Measurements from ENCODE around the gene CCDC70. TPM values are rescaled to one million over a fixed set of nuclear protein-coding genes. Genes with fewer than 3 reads are reported as not detected.

The CCDC70 gene
- total and polyA plus RNA-seq, 3 experiments from 2014 or later: not detected

- no peak overlapping the region for H3K4me3 Mint-ChIP-seq
- H3K4me1 Mint-ChIP-seq: peaks cover 4 to 12% (median 6%) of the 10 kb centered on the region in 3 donors
- DNase-seq: peak in 2 of 5 donors; percentile 14 to 29
- ChIA-PET CTCF (interaction anchor here (0.8 to 2.2 kb wide), 6 partner anchors 10 to 34 kb away, joined by 3 to 8 read pairs (median 6); no protein-coding TSS in a partner anchor), POLR2A (no interaction called here)
- H3K36me3 ChIP-seq (ENCODE audit: insufficient read depth, low read length): no peaks in the 10 kb centered on the region
- no peak overlapping the region for H3K27ac ChIP-seq (ENCODE audit: low read depth, low read length)
- H3K27me3 Mint-ChIP-seq: peaks cover 9 to 27% of the 10 kb centered on the region in 2 donors
- no peaks in the 10 kb centered on the region for H3K27me3 ChIP-seq (ENCODE audit: insufficient read depth, low read length, poor library complexity, severe bottlenecking)
- H3K27ac Mint-ChIP-seq: no peak overlapping the region
- peaks cover 5% of the 10 kb centered on the region for H3K4me1 ChIP-seq (ENCODE audit: insufficient read depth, low read length)
- no peaks in the 10 kb centered on the region for H3K9me3 Mint-ChIP-seq
- H3K4me3 ChIP-seq (ENCODE audit: low read length): no peak overlapping the region
- H3K9me3 ChIP-seq (ENCODE audit: low read length): no peaks in the 10 kb centered on the region
- H3K36me3 Mint-ChIP-seq: no peaks in the 10 kb centered on the region
Measured at GRCh38 chr13:51849145-51850101, 12.3 kb upstream of the CCDC70 start.

- H3K27me3 Mint-ChIP-seq: peaks cover 7 to 36% of the 10 kb centered on the region in 2 donors
- no peaks in the 10 kb centered on the region for H3K27me3 ChIP-seq (ENCODE audit: insufficient read depth, low read length, poor library complexity, severe bottlenecking)
- H3K9me3 Mint-ChIP-seq: no peaks in the 10 kb centered on the region
- no peaks in the 10 kb centered on the region for H3K4me1 Mint-ChIP-seq
- ChIA-PET POLR2A (no interaction called here), CTCF (interaction anchor here (1.0 kb wide), 1 partner anchor 11 kb away, joined by 3 read pairs; the partner anchor contains the start of gene TMEM272)
- no peaks in the 10 kb centered on the region for H3K36me3 ChIP-seq (ENCODE audit: insufficient read depth, low read length)
- no peak overlapping the region for H3K27ac Mint-ChIP-seq
- no peak overlapping the region for H3K27ac ChIP-seq (ENCODE audit: low read depth, low read length)
- DNase-seq: no peak
- H3K9me3 ChIP-seq (ENCODE audit: low read length): no peaks in the 10 kb centered on the region
- no peak overlapping the region for H3K4me3 Mint-ChIP-seq
- no peaks in the 10 kb centered on the region for H3K36me3 Mint-ChIP-seq
- no peak overlapping the region for H3K4me3 ChIP-seq (ENCODE audit: low read length)
- no peaks in the 10 kb centered on the region for H3K4me1 ChIP-seq (ENCODE audit: insufficient read depth, low read length)
Measured at GRCh38 chr13:51856027-51856736, 5.6 kb upstream of the CCDC70 start.

- ChIA-PET CTCF (no interaction called here), POLR2A (no interaction called here)
- H3K4me1 ChIP-seq (ENCODE audit: insufficient read depth, low read length): no peaks in the 10 kb centered on the region
- no peak overlapping the region for H3K27ac ChIP-seq (ENCODE audit: low read depth, low read length)
- Mint-ChIP-seq H3K27me3 (peaks cover 2 to 31% of the 10 kb centered on the region in 2 donors), H3K36me3 (no peaks in the 10 kb centered on the region), H3K4me1 (no peaks in the 10 kb centered on the region), H3K9me3 (no peaks in the 10 kb centered on the region), H3K27ac (no peak overlapping the region), H3K4me3 (no peak overlapping the region)
- H3K27me3 ChIP-seq (ENCODE audit: insufficient read depth, low read length, poor library complexity, severe bottlenecking): no peaks in the 10 kb centered on the region
- H3K4me3 ChIP-seq (ENCODE audit: low read length): no peak overlapping the region
- no peak for DNase-seq
- no peaks in the 10 kb centered on the region for H3K9me3 ChIP-seq (ENCODE audit: low read length)
- H3K36me3 ChIP-seq (ENCODE audit: insufficient read depth, low read length): no peaks in the 10 kb centered on the region
Measured at GRCh38 chr13:51856998-51857397, 4.8 kb upstream of the CCDC70 start.

GRCh38 chr13:51858433-51859247 lies 3.1 kb upstream of the CCDC70 start:
- Mint-ChIP-seq H3K4me1 (peaks cover 0 to 5% (median 4%) of the 10 kb centered on the region in 3 donors), H3K27ac (no peak overlapping the region), H3K36me3 (no peaks in the 10 kb centered on the region), H3K27me3 (peaks cover 5 to 25% of the 10 kb centered on the region in 2 donors), H3K9me3 (no peaks in the 10 kb centered on the region), H3K4me3 (no peak overlapping the region)
- H3K4me3 ChIP-seq (ENCODE audit: low read length): no peak overlapping the region
- H3K4me1 ChIP-seq (ENCODE audit: insufficient read depth, low read length): peaks cover 3% of the 10 kb centered on the region
- H3K9me3 ChIP-seq (ENCODE audit: low read length): no peaks in the 10 kb centered on the region
- ChIA-PET POLR2A (no interaction called here), CTCF (interaction anchor here (1.9 kb wide), 1 partner anchor 9 kb away, joined by 8 read pairs; no protein-coding TSS in a partner anchor)
- H3K27ac ChIP-seq (ENCODE audit: low read depth, low read length): no peak overlapping the region
- no peak for DNase-seq
- H3K36me3 ChIP-seq (ENCODE audit: insufficient read depth, low read length): no peaks in the 10 kb centered on the region
- no peaks in the 10 kb centered on the region for H3K27me3 ChIP-seq (ENCODE audit: insufficient read depth, low read length, poor library complexity, severe bottlenecking)

GRCh38 chr13:51862957-51863356 lies 1.2 kb downstream of the CCDC70 start:
- POLR2A ChIA-PET: no interaction called here

GRCh38 chr13:51865838-51866237 lies 4.1 kb downstream of the CCDC70 start:
- ChIA-PET POLR2A (no interaction called here), CTCF (no interaction called here)
- no peak for DNase-seq
- no peaks in the 10 kb centered on the region for H3K9me3 ChIP-seq (ENCODE audit: low read length)
- Mint-ChIP-seq H3K9me3 (no peaks in the 10 kb centered on the region), H3K36me3 (no peaks in the 10 kb centered on the region), H3K4me1 (peaks cover 0 to 5% (median 4%) of the 10 kb centered on the region in 3 donors), H3K27ac (no peak overlapping the region), H3K4me3 (no peak overlapping the region), H3K27me3 (peaks cover 10 to 18% of the 10 kb centered on the region in 2 donors)
- H3K27me3 ChIP-seq (ENCODE audit: insufficient read depth, low read length, poor library complexity, severe bottlenecking): no peaks in the 10 kb centered on the region
- peaks cover 3% of the 10 kb centered on the region for H3K4me1 ChIP-seq (ENCODE audit: insufficient read depth, low read length)
- H3K27ac ChIP-seq (ENCODE audit: low read depth, low read length): no peak overlapping the region
- no peaks in the 10 kb centered on the region for H3K36me3 ChIP-seq (ENCODE audit: insufficient read depth, low read length)
- no peak overlapping the region for H3K4me3 ChIP-seq (ENCODE audit: low read length)

More at GRCh38 chr13:51862957-51863356, 1.2 kb downstream of the CCDC70 start:
- Mint-ChIP-seq H3K36me3 (no peaks in the 10 kb centered on the region), H3K27ac (no peak overlapping the region), H3K4me3 (no peak overlapping the region), H3K9me3 (no peaks in the 10 kb centered on the region), H3K4me1 (peaks cover 0 to 5% (median 4%) of the 10 kb centered on the region in 3 donors), H3K27me3 (peaks cover 7 to 16% of the 10 kb centered on the region in 2 donors)
- H3K4me3 ChIP-seq (ENCODE audit: low read length): no peak overlapping the region
- H3K27me3 ChIP-seq (ENCODE audit: insufficient read depth, low read length, poor library complexity, severe bottlenecking): no peaks in the 10 kb centered on the region
- H3K36me3 ChIP-seq (ENCODE audit: insufficient read depth, low read length): no peaks in the 10 kb centered on the region
- H3K27ac ChIP-seq (ENCODE audit: low read depth, low read length): no peak overlapping the region
- CTCF ChIA-PET: no interaction called here
- H3K9me3 ChIP-seq (ENCODE audit: low read length): no peaks in the 10 kb centered on the region
- peaks cover 3% of the 10 kb centered on the region for H3K4me1 ChIP-seq (ENCODE audit: insufficient read depth, low read length)
- DNase-seq: peak in 1 of 5 donors; percentile 11

- DNase-seq: no peak
- POLR2A ChIA-PET: no interaction called here
Measured at GRCh38 chr13:51867062-51867461, 5.3 kb downstream of the CCDC70 start.

More at GRCh38 chr13:51867062-51867461, 5.3 kb downstream of the CCDC70 start:
- Histone ChIP-seq H3K4me1 (ENCODE audit: insufficient read depth, low read length) (peaks cover 3% of the 10 kb centered on the region), H3K27me3 (ENCODE audit: insufficient read depth, low read length, poor library complexity, severe bottlenecking) (no peaks in the 10 kb centered on the region), H3K27ac (ENCODE audit: low read depth, low read length) (no peak overlapping the region), H3K9me3 (ENCODE audit: low read length) (no peaks in the 10 kb centered on the region), H3K4me3 (ENCODE audit: low read length) (no peak overlapping the region), H3K36me3 (ENCODE audit: insufficient read depth, low read length) (no peaks in the 10 kb centered on the region)
- H3K27me3 Mint-ChIP-seq: peaks cover 14 to 18% of the 10 kb centered on the region in 2 donors
- H3K36me3 Mint-ChIP-seq: no peaks in the 10 kb centered on the region
- peak overlapping the region in 1 of 8 donors; percentile 74 for H3K27ac Mint-ChIP-seq
- no peak overlapping the region for H3K4me3 Mint-ChIP-seq
- H3K4me1 Mint-ChIP-seq: peaks cover 0 to 5% (median 4%) of the 10 kb centered on the region in 3 donors
- no peaks in the 10 kb centered on the region for H3K9me3 Mint-ChIP-seq
- CTCF ChIA-PET: no interaction called here
